HepG2 (cell line): ENCODE measurements around the gene RNU4-1. TPM values are rescaled to one million over a fixed set of nuclear protein-coding genes. Genes with fewer than 3 reads are reported as not detected.

ENCODE experiments used
- ATAC-seq: fragments of 200-7000 bp; cut with Tn5 transposase; 3 replicates; pipeline ENCODE4 v1.9.1; 2020; ENCODE audit warnings: mild to moderate bottlenecking, moderate library complexity
- BruUV-seq: library from RNA; stranded (reverse); fragments of 400-500 nt; replicated peaks from 2 replicates; lab custom pipeline; 2021; lab: Mats Ljungman, UMichigan
- CTCF ChIA-PET: fragments of 300-600 bp; formaldehyde crosslinking; extraction: SDS; loops from one replicate; lab custom pipeline; 2021; ENCODE audit warnings: low total read pairs, inconsistent platforms, low intra/inter-chr PET ratio; lab: Yijun Ruan, JAX
- POLR2A ChIA-PET: fragments of 350-600 bp; sonication (Branson Sonifier 250); formaldehyde crosslinking; loops from one replicate; lab custom pipeline; 2020; ENCODE audit warnings: antibody characterized with exemption, inconsistent platforms; lab: Yijun Ruan, JAX
- DNase-seq: peaks from one replicate; pipeline ENCODE4 v3.0.0-alpha.2; 2015; ENCODE audit warnings: low spot score
- FAIRE-seq: peaks from 3 replicates; lab custom pipeline; 2011; peaks lifted over from hg19 to GRCh38; lab: Jason Lieb, UNC
- H2AFZ ChIP-seq: one replicate; pipeline ENCODE4 v1.6.1; 2011; ENCODE audit warnings: low read length, inconsistent platforms
- H3K27ac ChIP-seq: fragments of 300-600 bp; 3 replicates; pipeline ENCODE4 v1.8.0; 2011; ENCODE audit warnings: mixed run types, mild to moderate bottlenecking, mixed read lengths, low read length, inconsistent platforms; ENCODE audit not compliant: insufficient read depth; ENCODE audit errors: extremely low read length
- H3K27me3 ChIP-seq, 2 experiments: fragments of 200-600 bp in 1 of 2; 2 replicates in 1 of 2; 3 replicates in 1 of 2; pipeline versions ENCODE4 v1.6.0 to v1.8.0; 2011; ENCODE audit warnings: low read length in 2 of 2, mild to moderate bottlenecking in 2 of 2, moderate library complexity in 2 of 2, inconsistent platforms in 1 of 2; ENCODE audit not compliant: insufficient read depth in 2 of 2, control insufficient read depth in 1 of 2
- H3K36me3 ChIP-seq, 2 experiments: fragments of 200-600 bp in 1 of 2; replicated peaks in 1 of 2; 2 replicates in 1 of 2; 3 replicates in 1 of 2; pipeline versions ENCODE4 v1.5.1 to v1.8.0; 2011; ENCODE audit warnings: low read length in 2 of 2, inconsistent platforms in 1 of 2; ENCODE audit not compliant: insufficient read depth in 2 of 2, control insufficient read depth in 1 of 2
- H3K4me1 ChIP-seq: 2 replicates; pipeline ENCODE4 v1.5.1; 2012; ENCODE audit warnings: low read length, inconsistent platforms; ENCODE audit not compliant: insufficient read depth
- H3K4me2 ChIP-seq: 2 replicates; pipeline ENCODE4 v1.6.0; 2011; ENCODE audit warnings: low read depth, low read length, inconsistent platforms
- H3K4me3 ChIP-seq, 3 experiments: fragments of 200-600 bp in 1 of 3; sonication (generic), shearing (Covaris generic) in 1 of 3; replicated peaks in 1 of 3; 2 replicates each; pipeline ENCODE4 v1.5.1; 2011 to 2016; ENCODE audit warnings: low read length in 3 of 3, inconsistent platforms in 2 of 3, low read depth in 2 of 3, mild to moderate bottlenecking in 2 of 3, control low read depth in 1 of 3, mixed read lengths in 1 of 3; ENCODE audit not compliant: insufficient read depth in 1 of 3
- H3K79me2 ChIP-seq: one replicate; pipeline ENCODE4 v1.6.1; 2011; ENCODE audit warnings: low read length, inconsistent platforms; ENCODE audit not compliant: insufficient read depth
- H3K9ac ChIP-seq: 2 replicates; pipeline ENCODE4 v1.6.0; 2011; ENCODE audit warnings: mild to moderate bottlenecking, low read depth, low read length, inconsistent platforms; ENCODE audit not compliant: insufficient read depth
- H3K9me3 ChIP-seq: 2 replicates; pipeline ENCODE4 v1.5.1; 2012; ENCODE audit warnings: mild to moderate bottlenecking, low read length
- H4K20me1 ChIP-seq: 2 replicates; pipeline ENCODE4 v1.6.0; 2011; ENCODE audit warnings: inconsistent platforms, mild to moderate bottlenecking, low read length, moderate library complexity; ENCODE audit not compliant: insufficient read depth
- ARNTL ChIP-seq: sonication (generic); formaldehyde crosslinking; IDR thresholded peaks from 2 replicates; pipeline ENCODE4 v1.4.0; 2020; ENCODE audit warnings: mild to moderate bottlenecking, missing genetic modification reagents
- CAMTA2 ChIP-seq: sonication (generic); formaldehyde crosslinking; IDR thresholded peaks from 2 replicates; pipeline ENCODE4 v1.4.0; 2020; ENCODE audit warnings: mild to moderate bottlenecking, missing genetic modification reagents, borderline replicate concordance
- HIVEP1 ChIP-seq: sonication (generic); formaldehyde crosslinking; IDR thresholded peaks from 2 replicates; pipeline ENCODE4 v1.4.0; 2020; ENCODE audit warnings: mild to moderate bottlenecking, missing genetic modification reagents
- KLF6 ChIP-seq: IDR thresholded peaks from 2 replicates; pipeline ENCODE4 v1.8.0; 2016; ENCODE audit warnings: missing biosample characterization, missing genetic modification reagents
- MTA1 ChIP-seq: sonication (generic); formaldehyde crosslinking; IDR thresholded peaks from 2 replicates; pipeline ENCODE4 v1.4.0; 2020; ENCODE audit warnings: missing genetic modification reagents, mild to moderate bottlenecking, borderline replicate concordance
- SALL2 ChIP-seq: sonication (generic); formaldehyde crosslinking; IDR thresholded peaks from 2 replicates; pipeline ENCODE4 v1.8.1; 2023; ENCODE audit warnings: mild to moderate bottlenecking, missing genetic modification reagents, inconsistent platforms
- SNAI1 ChIP-seq: sonication (generic); formaldehyde crosslinking; IDR thresholded peaks from 2 replicates; pipeline ENCODE4 v1.5.0; 2020; ENCODE audit warnings: mild to moderate bottlenecking, missing genetic modification reagents, borderline replicate concordance
- ZFP36L1 ChIP-seq: sonication (generic); formaldehyde crosslinking; IDR thresholded peaks from 2 replicates; pipeline ENCODE4 v1.8.0; 2022; ENCODE audit warnings: mild to moderate bottlenecking, missing genetic modification reagents, moderate library complexity
- ZNF136 ChIP-seq: sonication (generic); formaldehyde crosslinking; IDR thresholded peaks from 2 replicates; pipeline ENCODE4 v1.8.1; 2022; ENCODE audit warnings: low read depth, mild to moderate bottlenecking, moderate library complexity, missing genetic modification reagents
- ZNF317 ChIP-seq: sonication (generic); formaldehyde crosslinking; IDR thresholded peaks from 2 replicates; pipeline ENCODE4 v1.5.0; 2020; ENCODE audit warnings: mild to moderate bottlenecking, missing genetic modification reagents
- ZNF557 ChIP-seq: sonication (generic); formaldehyde crosslinking; IDR thresholded peaks from 2 replicates; pipeline ENCODE4 v1.4.0; 2020; ENCODE audit warnings: missing genetic modification reagents
- ZNF709 ChIP-seq: sonication (generic); formaldehyde crosslinking; IDR thresholded peaks from 2 replicates; pipeline ENCODE4 v1.5.0; 2020; ENCODE audit warnings: mild to moderate bottlenecking, missing genetic modification reagents
- WGBS: methylation state at CpG from one replicate; pipeline ENCODE4 v1.1.6; 2017; ENCODE audit warnings: low lambda C conversion rate; 5-methylcytosine and 5-hydroxymethylcytosine counted together
- in situ Hi-C: cut with HindIII; loops from 2 replicates; pipeline ENCODE4 v1.10.0; 2017; ENCODE audit warnings: low pct_unique_long_range_greater_than_20kb; ENCODE audit not compliant: extremely low pct_ligation_motif_present
- intact Hi-C: fragments of 100-400 bp; cut with micrococcal nuclease; formaldehyde crosslinking; loops from one replicate; pipeline ENCODE4 v1.10.0; 2022; ENCODE audit not compliant: unreplicated experiment
- polyA plus RNA-seq, 8 experiments: library from polyadenylated mRNA; depleted of rRNA in 3 of 8; stranded (reverse) in 7 of 8; unstranded in 1 of 8; fragments of >200 nt; fragmentation: Illumina TruSeq in 4 of 8; extraction: Trizol in 4 of 8; gene quantifications; 2 replicates each; pipeline versions ENCODE4 v1.2.1 to v1.2.3, GENCODE V29; 2011 to 2016; ENCODE audit warnings: low read depth in 4 of 8, missing spikeins in 1 of 8, mixed read lengths in 1 of 8; ENCODE audit not compliant: insufficient read depth in 1 of 8
- total RNA-seq, 5 experiments: library from RNA; depleted of rRNA; stranded (reverse); fragments of >200 nt; fragmentation: Illumina TruSeq; extraction: Trizol; gene quantifications; 2 replicates each; pipeline ENCODE4 v1.2.3, GENCODE V29; 2016; ENCODE audit warnings: low read depth in 1 of 5
- TF ChIP-seq, protein P1 (sequence below): sonication (generic); formaldehyde crosslinking; IDR thresholded peaks from 2 replicates; pipeline ENCODE4 v1.5.0; 2020; ENCODE audit warnings: missing genetic modification reagents, mild to moderate bottlenecking, borderline replicate concordance
- TF ChIP-seq, protein P2 (sequence below): sonication (generic); formaldehyde crosslinking; IDR thresholded peaks from 2 replicates; pipeline ENCODE4 v1.4.0; 2020; ENCODE audit warnings: missing genetic modification reagents
- TF ChIP-seq, protein P3 (sequence below): sonication (generic); formaldehyde crosslinking; IDR thresholded peaks from 2 replicates; pipeline ENCODE4 v1.9.0; 2022; ENCODE audit warnings: low read depth, missing genetic modification reagents
- TF ChIP-seq, protein P4 (sequence below): sonication (generic); formaldehyde crosslinking; IDR thresholded peaks from 2 replicates; pipeline ENCODE4 v1.8.1; 2023; ENCODE audit warnings: mild to moderate bottlenecking, moderate library complexity, missing genetic modification reagents

Gene RNU4-1
- total and polyA plus RNA-seq, 2 of the 13 experiments (the other 11 are each of a cell fraction or from before 2014, with no cell fraction given) = 7,407 TPM; not detected in 1

DNA sequence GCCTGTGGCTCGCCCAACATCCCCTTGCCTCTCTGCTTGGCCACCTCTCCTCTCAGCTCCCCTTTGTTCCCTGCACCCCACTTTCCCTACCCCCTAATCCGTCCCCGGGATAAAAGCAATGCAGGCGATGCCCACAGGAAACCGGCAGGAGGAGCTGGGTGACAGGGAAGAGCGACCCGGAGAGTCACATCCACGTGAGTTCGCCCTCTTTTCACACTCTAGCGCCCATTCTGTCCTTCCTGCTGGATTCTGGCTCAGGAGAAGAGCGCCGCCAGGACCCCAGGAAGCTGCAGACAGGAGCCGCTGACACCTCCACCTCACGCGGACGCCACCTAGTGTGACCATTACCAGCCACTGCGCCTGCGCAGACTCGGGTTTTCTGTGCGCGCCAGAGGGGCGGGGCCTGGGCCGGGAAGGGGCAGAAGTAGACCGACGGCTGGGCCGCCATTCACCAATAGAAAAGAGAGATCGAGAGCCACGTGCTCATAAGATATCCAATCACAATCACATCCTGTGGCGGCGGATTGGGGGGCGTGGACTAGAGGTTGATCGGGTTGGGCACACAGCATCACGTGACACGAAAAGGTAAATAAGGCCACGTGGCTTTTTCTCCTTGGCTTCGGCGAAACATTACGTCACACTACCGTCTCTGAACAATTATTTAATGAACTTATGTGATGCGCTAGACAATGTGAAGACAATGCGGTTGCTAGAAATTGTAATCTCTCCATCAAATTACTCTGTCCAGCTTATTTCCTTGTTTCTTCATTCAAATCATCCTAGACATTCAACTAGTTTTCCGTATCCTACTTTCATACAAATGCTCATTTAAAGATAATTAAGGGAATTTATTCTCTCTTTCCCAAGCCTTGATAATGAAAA lies 24.4 kb upstream of the RNU4-1 start:
- Histone ChIP-seq H3K27ac (peak overlapping the region; percentile 90), H2AFZ (peak overlapping the region; percentile 21), H3K36me3 (no peaks in the 10 kb centered on the region), H3K4me1 (peaks cover 34% of the 10 kb centered on the region), H3K27me3 (no peaks in the 10 kb centered on the region; a peak in 1 of 5 replicates), H3K9me3 (no peaks in the 10 kb centered on the region), H3K9ac (peak overlapping the region; percentile 95), H3K79me2 (peaks cover 4% of the 10 kb centered on the region), H3K4me2 (peak overlapping the region; percentile 95), H4K20me1 (no peaks in the 10 kb centered on the region), H3K4me3 (peak overlapping the region; percentile 70 to 82 (median 70))
- FAIRE-seq (peak; percentile 87), ATAC-seq (peak; percentile 89), DNase-seq (peak; percentile 99)
- 5% methylated on average over 34 of the region's 42 CpGs for WGBS
- BruUV-seq = no TSS peak
- ChIA-PET POLR2A (interaction anchor here (0.5 to 7.1 kb wide), 11 partner anchors 9 to 152 kb away, joined by 3 to 76 read pairs (median 4); partner anchors contain the start of genes COX6A1, RNU4-1, RNU4-2 and RPLP0), CTCF (interaction anchor here (1.7 kb wide), 1 partner anchor 15 kb away, joined by 5 read pairs; the partner anchor contains the start of gene SIRT4)
- in situ Hi-C loops (no loop called here), intact Hi-C loops (no loop called here)
- TF ChIP-seq MTA1 (peak; percentile 34; the same call in 1 of the 2 replicates), SNAI1 (CRISPR knock-in tag) (no peak), HIVEP1 (CRISPR knock-in tag) (no peak), ZNF136 (no peak), ZNF317 (CRISPR knock-in tag) (no peak), KLF6 (CRISPR knock-in tag) (peak; percentile 52; the same call in 1 of the 2 replicates), ARNTL (CRISPR knock-in tag) (peak; percentile 85), ZFP36L1 (CRISPR knock-in tag) (peak; percentile 64; the same call in 1 of the 2 replicates), ZNF709 (CRISPR knock-in tag) (no peak), CAMTA2 (CRISPR knock-in tag) (no peak), SALL2 (CRISPR knock-in tag) (peak; percentile 45; the same call in 1 of the 2 replicates), ZNF557 (0 out of 2 replicates have a peak, but pooled peaks have one; percentile 60)
- TF ChIP-seq, protein P1, sequence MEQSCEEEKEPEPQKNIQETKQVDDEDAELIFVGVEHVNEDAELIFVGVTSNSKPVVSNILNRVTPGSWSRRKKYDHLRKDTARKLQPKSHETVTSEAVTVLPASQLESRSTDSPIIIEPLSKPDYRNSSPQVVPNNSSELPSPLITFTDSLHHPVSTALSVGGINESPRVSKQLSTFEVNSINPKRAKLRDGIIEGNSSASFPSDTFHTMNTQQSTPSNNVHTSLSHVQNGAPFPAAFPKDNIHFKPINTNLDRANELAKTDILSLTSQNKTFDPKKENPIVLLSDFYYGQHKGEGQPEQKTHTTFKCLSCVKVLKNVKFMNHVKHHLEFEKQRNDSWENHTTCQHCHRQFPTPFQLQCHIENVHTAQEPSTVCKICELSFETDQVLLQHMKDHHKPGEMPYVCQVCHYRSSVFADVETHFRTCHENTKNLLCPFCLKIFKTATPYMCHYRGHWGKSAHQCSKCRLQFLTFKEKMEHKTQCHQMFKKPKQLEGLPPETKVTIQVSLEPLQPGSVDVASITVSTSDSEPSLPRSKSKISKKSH (CRISPR knock-in tag) = 0 out of 2 replicates have a peak, but pooled peaks have one; percentile 42
- TF ChIP-seq, protein P2, sequence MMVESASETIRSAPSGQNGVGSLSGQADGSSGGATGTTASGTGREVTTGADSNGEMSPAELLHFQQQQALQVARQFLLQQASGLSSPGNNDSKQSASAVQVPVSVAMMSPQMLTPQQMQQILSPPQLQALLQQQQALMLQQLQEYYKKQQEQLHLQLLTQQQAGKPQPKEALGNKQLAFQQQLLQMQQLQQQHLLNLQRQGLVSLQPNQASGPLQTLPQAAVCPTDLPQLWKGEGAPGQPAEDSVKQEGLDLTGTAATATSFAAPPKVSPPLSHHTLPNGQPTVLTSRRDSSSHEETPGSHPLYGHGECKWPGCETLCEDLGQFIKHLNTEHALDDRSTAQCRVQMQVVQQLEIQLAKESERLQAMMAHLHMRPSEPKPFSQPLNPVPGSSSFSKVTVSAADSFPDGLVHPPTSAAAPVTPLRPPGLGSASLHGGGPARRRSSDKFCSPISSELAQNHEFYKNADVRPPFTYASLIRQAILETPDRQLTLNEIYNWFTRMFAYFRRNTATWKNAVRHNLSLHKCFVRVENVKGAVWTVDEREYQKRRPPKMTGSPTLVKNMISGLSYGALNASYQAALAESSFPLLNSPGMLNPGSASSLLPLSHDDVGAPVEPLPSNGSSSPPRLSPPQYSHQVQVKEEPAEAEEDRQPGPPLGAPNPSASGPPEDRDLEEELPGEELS (CRISPR knock-in tag) = peak; percentile 52; the same call in 1 of the 2 replicates
- TF ChIP-seq, protein P3, sequence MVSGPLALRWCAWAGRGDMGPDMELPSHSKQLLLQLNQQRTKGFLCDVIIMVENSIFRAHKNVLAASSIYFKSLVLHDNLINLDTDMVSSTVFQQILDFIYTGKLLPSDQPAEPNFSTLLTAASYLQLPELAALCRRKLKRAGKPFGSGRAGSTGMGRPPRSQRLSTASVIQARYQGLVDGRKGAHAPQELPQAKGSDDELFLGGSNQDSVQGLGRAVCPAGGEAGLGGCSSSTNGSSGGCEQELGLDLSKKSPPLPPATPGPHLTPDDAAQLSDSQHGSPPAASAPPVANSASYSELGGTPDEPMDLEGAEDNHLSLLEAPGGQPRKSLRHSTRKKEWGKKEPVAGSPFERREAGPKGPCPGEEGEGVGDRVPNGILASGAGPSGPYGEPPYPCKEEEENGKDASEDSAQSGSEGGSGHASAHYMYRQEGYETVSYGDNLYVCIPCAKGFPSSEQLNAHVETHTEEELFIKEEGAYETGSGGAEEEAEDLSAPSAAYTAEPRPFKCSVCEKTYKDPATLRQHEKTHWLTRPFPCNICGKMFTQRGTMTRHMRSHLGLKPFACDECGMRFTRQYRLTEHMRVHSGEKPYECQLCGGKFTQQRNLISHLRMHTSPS (CRISPR knock-in tag) = no peak
- TF ChIP-seq, protein P4, sequence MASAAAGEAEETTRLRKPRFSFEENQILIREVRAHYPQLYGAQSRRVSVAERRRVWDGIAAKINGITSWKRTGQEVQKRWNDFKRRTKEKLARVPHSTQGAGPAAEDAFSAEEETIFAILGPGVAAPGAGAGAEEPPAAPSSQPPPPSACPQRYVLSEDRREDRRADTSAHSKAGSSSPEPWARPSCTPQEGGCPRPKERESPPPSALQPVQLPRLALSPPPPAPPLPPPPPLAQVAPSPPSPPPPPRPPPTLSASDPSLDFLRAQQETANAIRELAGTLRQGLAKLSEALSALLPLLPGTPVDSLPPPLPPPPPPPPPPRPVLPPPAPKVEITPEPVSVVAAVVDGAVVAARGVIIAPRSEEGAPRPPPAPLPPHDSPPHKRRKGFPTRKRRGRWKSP (CRISPR knock-in tag) = 0 out of 2 replicates have a peak, but pooled peaks have one; percentile 55
